H1 (cell line): ENCODE measurements around the gene ANKRD30A.

ENCODE experiments used
- RBBP5 ChIP-seq: IDR thresholded peaks from 2 replicates; pipeline ENCODE4 v1.7.1; 2012; ENCODE audit warnings: low read depth, mild to moderate bottlenecking, inconsistent platforms, low read length, moderate library complexity, borderline replicate concordance
- TBP ChIP-seq: IDR thresholded peaks from 2 replicates; pipeline ENCODE4 v1.6.1; 2011; ENCODE audit warnings: low read depth, low read length, improper control_type of control experiment
- TEAD4 ChIP-seq: IDR thresholded peaks from 2 replicates; pipeline ENCODE4 v1.6.1; 2012; ENCODE audit warnings: low read depth, low read length, inconsistent platforms, mixed read lengths
- TF ChIP-seq, protein P1 (sequence below), 3 experiments: IDR thresholded peaks; 1 replicate in 2 of 3; 2 replicates in 1 of 3; pipeline versions ENCODE4 v1.5.1 to v1.6.1; 2011; ENCODE audit warnings: low read length in 3 of 3, mild to moderate bottlenecking in 3 of 3, inconsistent platforms in 2 of 3, low read depth in 1 of 3, moderate library complexity in 1 of 3; ENCODE audit not compliant: insufficient read depth in 1 of 3; ENCODE audit errors: control extremely low read depth in 1 of 3
- TF ChIP-seq, protein P2 (sequence below): IDR thresholded peaks from 2 replicates; pipeline ENCODE4 v1.6.1; 2011; ENCODE audit warnings: low read depth, mild to moderate bottlenecking, low read length; ENCODE audit not compliant: insufficient read depth

DNA sequence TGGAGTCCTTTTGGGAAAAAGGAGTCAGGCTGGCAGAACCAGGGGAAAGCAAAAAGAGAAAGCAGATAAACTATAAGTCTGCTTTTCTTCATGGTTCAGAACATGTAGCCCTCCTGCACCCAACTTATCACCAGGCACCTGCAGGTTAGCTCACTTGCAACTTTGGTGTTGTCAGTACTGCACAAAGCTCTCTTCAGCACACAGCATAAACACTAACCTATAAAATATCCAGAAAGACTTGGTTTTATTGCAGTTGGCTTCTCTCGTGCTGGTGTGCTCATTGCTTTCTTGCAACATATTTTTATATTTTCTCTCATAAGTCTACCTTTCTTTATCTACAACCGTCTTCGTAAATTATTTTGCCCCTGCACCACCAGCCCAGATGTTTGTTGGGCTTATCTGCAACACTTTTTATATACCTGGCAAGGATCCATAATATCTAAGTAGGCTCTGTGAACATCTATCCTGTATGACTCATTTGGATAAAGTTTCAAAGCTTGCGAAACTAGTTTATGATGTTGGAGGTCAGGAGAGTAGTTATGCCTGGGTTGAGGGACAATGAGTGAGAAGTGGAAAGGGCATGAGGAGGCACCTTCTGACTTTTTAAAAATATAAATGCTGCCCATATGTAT, 164.6 kb downstream of the ANKRD30A start:
- no peak for TF ChIP-seq TBP
- TF ChIP-seq, protein P1, sequence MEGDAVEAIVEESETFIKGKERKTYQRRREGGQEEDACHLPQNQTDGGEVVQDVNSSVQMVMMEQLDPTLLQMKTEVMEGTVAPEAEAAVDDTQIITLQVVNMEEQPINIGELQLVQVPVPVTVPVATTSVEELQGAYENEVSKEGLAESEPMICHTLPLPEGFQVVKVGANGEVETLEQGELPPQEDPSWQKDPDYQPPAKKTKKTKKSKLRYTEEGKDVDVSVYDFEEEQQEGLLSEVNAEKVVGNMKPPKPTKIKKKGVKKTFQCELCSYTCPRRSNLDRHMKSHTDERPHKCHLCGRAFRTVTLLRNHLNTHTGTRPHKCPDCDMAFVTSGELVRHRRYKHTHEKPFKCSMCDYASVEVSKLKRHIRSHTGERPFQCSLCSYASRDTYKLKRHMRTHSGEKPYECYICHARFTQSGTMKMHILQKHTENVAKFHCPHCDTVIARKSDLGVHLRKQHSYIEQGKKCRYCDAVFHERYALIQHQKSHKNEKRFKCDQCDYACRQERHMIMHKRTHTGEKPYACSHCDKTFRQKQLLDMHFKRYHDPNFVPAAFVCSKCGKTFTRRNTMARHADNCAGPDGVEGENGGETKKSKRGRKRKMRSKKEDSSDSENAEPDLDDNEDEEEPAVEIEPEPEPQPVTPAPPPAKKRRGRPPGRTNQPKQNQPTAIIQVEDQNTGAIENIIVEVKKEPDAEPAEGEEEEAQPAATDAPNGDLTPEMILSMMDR (IDR thresholded peaks at IDR 0.05; ENCODE audit: control extremely low read depth in 1 of 3, insufficient read depth in 1 of 3, low read depth in 1 of 3, low read length in 3 of 3), result no peak
- no peak for TF ChIP-seq TEAD4
- TF ChIP-seq, protein P2, sequence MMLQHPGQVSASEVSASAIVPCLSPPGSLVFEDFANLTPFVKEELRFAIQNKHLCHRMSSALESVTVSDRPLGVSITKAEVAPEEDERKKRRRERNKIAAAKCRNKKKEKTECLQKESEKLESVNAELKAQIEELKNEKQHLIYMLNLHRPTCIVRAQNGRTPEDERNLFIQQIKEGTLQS, result no peak
- no peak for TF ChIP-seq RBBP5
